GM23338 (cell line): ENCODE results near the gene PSMB7. TPM values are rescaled to one million over a fixed set of nuclear protein-coding genes. Genes with fewer than 3 reads are reported as not detected.

ENCODE experiments used
- ATAC-seq: fragments of 200-7000 bp; cut with Tn5 transposase; 3 replicates; pipeline ENCODE4 v1.9.1; 2020
- DNase-seq: peaks from one replicate; pipeline ENCODE4 v3.0.0-alpha.2; 2015; ENCODE audit warnings: low spot score
- H2AFZ ChIP-seq: fragments of 200-600 bp; sonication (generic); 2 replicates; pipeline ENCODE4 v1.8.0; 2016; ENCODE audit warnings: antibody characterized with exemption, mild to moderate bottlenecking, moderate library complexity
- H3F3A ChIP-seq: fragments of 200-600 bp; sonication (generic); replicated peaks from 2 replicates; pipeline ENCODE4 v1.8.0; 2017; ENCODE audit warnings: antibody characterized with exemption, mixed run types, low read depth
- H3K27ac ChIP-seq: fragments of 200-600 bp; sonication (generic); 2 replicates; pipeline ENCODE4 v1.6.1; 2016; ENCODE audit warnings: low read depth
- H3K27me3 ChIP-seq: fragments of 200-600 bp; sonication (generic); 2 replicates; pipeline ENCODE4 v1.8.0; 2016; ENCODE audit warnings: mild to moderate bottlenecking, mixed run types, moderate library complexity; ENCODE audit not compliant: insufficient read depth
- H3K36me3 ChIP-seq: fragments of 200-600 bp; sonication (generic); 2 replicates; pipeline ENCODE4 v1.8.0; 2016; ENCODE audit warnings: mild to moderate bottlenecking; ENCODE audit not compliant: insufficient read depth
- H3K4me1 ChIP-seq: fragments of 200-600 bp; sonication (generic); 2 replicates; pipeline ENCODE4 v1.8.0; 2016; ENCODE audit warnings: mild to moderate bottlenecking, moderate library complexity; ENCODE audit not compliant: insufficient read depth
- H3K4me2 ChIP-seq: fragments of 200-600 bp; sonication (generic); 2 replicates; pipeline ENCODE4 v1.7.1; 2017; ENCODE audit warnings: mixed run types
- H3K4me3 ChIP-seq: fragments of 200-600 bp; sonication (generic); 2 replicates; pipeline ENCODE4 v1.6.1; 2016; ENCODE audit warnings: mixed run types
- H3K79me2 ChIP-seq: fragments of 200-600 bp; sonication (generic); replicated peaks from 2 replicates; pipeline ENCODE4 v1.8.0; 2017; ENCODE audit warnings: mild to moderate bottlenecking; ENCODE audit not compliant: insufficient read depth
- H3K9me2 ChIP-seq: fragments of 200-600 bp; sonication (generic); 2 replicates; pipeline ENCODE4 v1.8.0; 2017; ENCODE audit not compliant: insufficient read depth
- H4K20me1 ChIP-seq: fragments of 200-600 bp; sonication (generic); replicated peaks from 2 replicates; pipeline ENCODE4 v1.8.0; 2017; ENCODE audit warnings: mild to moderate bottlenecking; ENCODE audit not compliant: insufficient read depth
- H3K27ac Mint-ChIP-seq: 2 replicates; pipeline ENCODE4 v1.8.0; 2020; ENCODE audit warnings: inconsistent platforms, mild to moderate bottlenecking, moderate library complexity, mixed read lengths
- H3K27me3 Mint-ChIP-seq: 3 replicates; pipeline ENCODE4 v1.8.0; 2022; ENCODE audit warnings: low read depth, mild to moderate bottlenecking, moderate library complexity, mixed read lengths, inconsistent platforms; ENCODE audit not compliant: insufficient read depth, poor library complexity
- H3K36me3 Mint-ChIP-seq: 3 replicates; pipeline ENCODE4 v1.8.0; 2021; ENCODE audit warnings: low read depth, mild to moderate bottlenecking, inconsistent platforms, moderate library complexity, mixed read lengths
- H3K4me1 Mint-ChIP-seq: 3 replicates; pipeline ENCODE4 v1.8.0; 2020; ENCODE audit warnings: mild to moderate bottlenecking, inconsistent platforms, mixed read lengths
- H3K4me3 Mint-ChIP-seq: 3 replicates; pipeline ENCODE4 v1.8.0; 2021; ENCODE audit warnings: moderate library complexity, mild to moderate bottlenecking, inconsistent platforms, mixed read lengths
- H3K9me3 Mint-ChIP-seq: 3 replicates; pipeline ENCODE4 v1.8.0; 2020; ENCODE audit warnings: moderate library complexity, mild to moderate bottlenecking, inconsistent platforms, mixed read lengths
- CREB1 ChIP-seq: fragments of 250-450 bp; sonication (Bioruptor Pico); IDR thresholded peaks from 2 replicates; pipeline ENCODE4 v1.5.0; 2020; ENCODE audit warnings: low read depth, mild to moderate bottlenecking, moderate library complexity
- ETS1 ChIP-seq: IDR thresholded peaks from 2 replicates; pipeline ENCODE4 v1.6.1; 2016; ENCODE audit warnings: antibody characterized with exemption
- EZH2 ChIP-seq: fragments of 200-600 bp; sonication (generic); IDR thresholded peaks from one replicate; pipeline ENCODE4 v1.8.0; 2017; ENCODE audit warnings: antibody characterized with exemption, mild to moderate bottlenecking, low read depth; ENCODE audit not compliant: unreplicated experiment
- EZH2phosphoT487 ChIP-seq: fragments of 200-600 bp; sonication (generic); IDR thresholded peaks from one replicate; pipeline ENCODE4 v1.8.1; 2018; ENCODE audit warnings: antibody characterized with exemption; ENCODE audit not compliant: unreplicated experiment
- JUNB ChIP-seq: IDR thresholded peaks from one replicate; pipeline ENCODE4 v1.6.1; 2016; ENCODE audit warnings: antibody characterized with exemption; ENCODE audit not compliant: unreplicated experiment
- NANOG ChIP-seq: IDR thresholded peaks from 2 replicates; pipeline ENCODE4 v1.6.1; 2016; ENCODE audit warnings: antibody characterized with exemption, borderline replicate concordance
- POLR2AphosphoS5 ChIP-seq: IDR thresholded peaks from 2 replicates; pipeline ENCODE4 v1.6.1; 2016; ENCODE audit warnings: antibody characterized with exemption, low read depth
- REST ChIP-seq: IDR thresholded peaks from one replicate; pipeline ENCODE4 v1.6.1; 2018; ENCODE audit warnings: antibody characterized with exemption; ENCODE audit not compliant: unreplicated experiment
- STAT1 ChIP-seq: IDR thresholded peaks from one replicate; pipeline ENCODE4 v1.6.1; 2016; ENCODE audit warnings: antibody characterized with exemption; ENCODE audit not compliant: unreplicated experiment
- ZNF114 ChIP-seq: fragments of 250-450 bp; sonication (Bioruptor Pico); IDR thresholded peaks from 2 replicates; pipeline ENCODE4 v1.5.0; 2020; ENCODE audit warnings: mild to moderate bottlenecking, moderate library complexity
- ZNF331 ChIP-seq: fragments of 250-450 bp; sonication (Bioruptor Pico); IDR thresholded peaks from 2 replicates; pipeline ENCODE4 v1.5.0; 2020; ENCODE audit warnings: low read depth, mild to moderate bottlenecking, moderate library complexity
- ZNF462 ChIP-seq: fragments of 250-450 bp; sonication (Bioruptor Pico); IDR thresholded peaks from 2 replicates; pipeline ENCODE4 v1.5.0; 2020; ENCODE audit warnings: mild to moderate bottlenecking, moderate library complexity
- polyA plus RNA-seq: library from polyadenylated mRNA; unstranded; fragments of >200 nt; fragmentation: Nextera tagmentation; extraction: Ambion mirVana; gene quantifications from 2 replicates; pipeline ENCODE4 v1.2.1, GENCODE V29; 2016
- total RNA-seq: library from RNA; depleted of rRNA; stranded (reverse); fragments of >200 nt; shearing (Covaris generic); gene quantifications from 2 replicates; pipeline ENCODE4 v1.2.3, GENCODE V29; 2014
- TF ChIP-seq, protein P1 (sequence below), 2 experiments: fragments of 200-600 bp in 1 of 2; sonication (generic) in 1 of 2; conservative IDR thresholded peaks; 2 replicates each; pipeline versions ENCODE4 v1.5.1 to v1.6.1; 2016 to 2017; ENCODE audit warnings: antibody characterized with exemption in 2 of 2, low read depth in 2 of 2, mild to moderate bottlenecking in 2 of 2, moderate library complexity in 1 of 2

Gene PSMB7
- total and polyA plus RNA-seq, 2 experiments from 2014 or later: 255 to 268 TPM

DNA sequence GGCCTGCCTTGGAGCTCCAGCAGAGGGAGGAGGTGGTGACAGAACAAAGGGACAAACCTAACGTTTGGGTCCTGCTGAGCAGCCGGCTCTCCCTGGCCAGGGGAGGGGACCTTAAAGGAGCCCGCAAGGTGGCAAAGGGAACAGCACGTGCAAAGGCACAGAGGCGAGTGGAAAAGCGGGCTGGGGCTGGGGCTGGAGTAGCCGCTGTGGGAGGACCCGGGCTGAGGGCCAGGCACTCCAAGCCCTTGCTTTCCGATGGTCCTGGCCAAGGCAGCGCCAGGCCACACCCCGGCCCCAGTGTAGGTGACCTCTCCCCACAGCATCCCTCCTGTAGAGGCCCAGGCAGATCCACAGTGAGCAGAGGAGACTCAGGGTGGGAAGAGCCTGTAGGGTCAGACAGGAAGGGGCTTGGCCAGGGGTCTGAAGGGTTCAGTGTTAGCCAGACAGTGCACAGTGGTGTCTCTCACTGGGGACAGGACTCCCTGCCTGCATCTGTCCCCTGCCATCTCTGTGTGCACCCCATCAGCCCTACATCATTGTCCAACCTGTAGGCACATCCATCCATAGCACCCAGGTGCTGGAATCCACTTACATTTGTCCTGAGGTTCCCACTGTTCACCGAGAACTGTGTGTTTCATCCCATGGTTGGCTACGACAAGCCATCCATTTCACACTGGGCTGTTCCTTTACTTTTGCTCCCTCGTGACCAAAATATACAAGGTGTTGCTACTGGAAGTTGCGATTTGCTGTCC lies 80.5 kb downstream of the PSMB7 start:
- Mint-ChIP-seq H3K4me3 (no peak overlapping the region), H3K27ac (no peak overlapping the region), H3K36me3 (peaks cover 18% of the 10 kb centered on the region), H3K27me3 (peaks cover 5% of the 10 kb centered on the region), H3K9me3 (peaks cover 10% of the 10 kb centered on the region; the same call in 1 of the 3 replicates), H3K4me1 (peaks cover 7% of the 10 kb centered on the region; the same call in 2 of the 3 replicates)
- Histone ChIP-seq H3K4me3 (no peak overlapping the region), H4K20me1 (no peaks in the 10 kb centered on the region), H2AFZ (no peak overlapping the region), H3K9me2 (no peaks in the 10 kb centered on the region), H3K4me2 (no peak overlapping the region), H3F3A (no peaks in the 10 kb centered on the region), H3K36me3 (no peaks in the 10 kb centered on the region), H3K27ac (no peak overlapping the region), H3K27me3 (no peaks in the 10 kb centered on the region), H3K4me1 (no peaks in the 10 kb centered on the region), H3K79me2 (no peaks in the 10 kb centered on the region)
- DNase-seq (no peak), ATAC-seq (peak; percentile 17; the same call in 1 of the 3 replicates)
- TF ChIP-seq NANOG (no peak), REST (no peak), ZNF114 (CRISPR knock-in tag) (no peak), CREB1 (CRISPR knock-in tag) (no peak), POLR2AphosphoS5 (no peak), ETS1 (no peak), STAT1 (no peak), JUNB (no peak), ZNF331 (no peak), EZH2 (no peak), ZNF462 (no peak), EZH2phosphoT487 (no peak)
- TF ChIP-seq, protein P1, sequence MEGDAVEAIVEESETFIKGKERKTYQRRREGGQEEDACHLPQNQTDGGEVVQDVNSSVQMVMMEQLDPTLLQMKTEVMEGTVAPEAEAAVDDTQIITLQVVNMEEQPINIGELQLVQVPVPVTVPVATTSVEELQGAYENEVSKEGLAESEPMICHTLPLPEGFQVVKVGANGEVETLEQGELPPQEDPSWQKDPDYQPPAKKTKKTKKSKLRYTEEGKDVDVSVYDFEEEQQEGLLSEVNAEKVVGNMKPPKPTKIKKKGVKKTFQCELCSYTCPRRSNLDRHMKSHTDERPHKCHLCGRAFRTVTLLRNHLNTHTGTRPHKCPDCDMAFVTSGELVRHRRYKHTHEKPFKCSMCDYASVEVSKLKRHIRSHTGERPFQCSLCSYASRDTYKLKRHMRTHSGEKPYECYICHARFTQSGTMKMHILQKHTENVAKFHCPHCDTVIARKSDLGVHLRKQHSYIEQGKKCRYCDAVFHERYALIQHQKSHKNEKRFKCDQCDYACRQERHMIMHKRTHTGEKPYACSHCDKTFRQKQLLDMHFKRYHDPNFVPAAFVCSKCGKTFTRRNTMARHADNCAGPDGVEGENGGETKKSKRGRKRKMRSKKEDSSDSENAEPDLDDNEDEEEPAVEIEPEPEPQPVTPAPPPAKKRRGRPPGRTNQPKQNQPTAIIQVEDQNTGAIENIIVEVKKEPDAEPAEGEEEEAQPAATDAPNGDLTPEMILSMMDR (conservative IDR thresholded peaks at IDR 0.05; ENCODE audit: low read depth in 2 of 2): no peak
